Common myeloid progenitor, CD34-positive (primary cell): ENCODE data around the gene DCTN2.

Experiments
- CTCF ChIA-PET: fragments of 350-600 bp; sonication (Branson Sonifier 250); formaldehyde crosslinking; loops from one replicate; lab custom pipeline; 2021; ENCODE audit warnings: antibody characterized with exemption; lab: Charles Lee
- POLR2A ChIA-PET: fragments of 350-600 bp; sonication (Branson Sonifier 250); formaldehyde crosslinking; loops from one replicate; lab custom pipeline; 2021; ENCODE audit warnings: antibody characterized with exemption; lab: Charles Lee
- DNase-seq, 3 donors: peaks; one replicate each; pipeline versions ENCODE4 v3.0.0 to v3.0.0-alpha.2; 2013
- H3K27ac ChIP-seq, 2 experiments: 1 replicate in 1 of 2; 2 replicates in 1 of 2; pipeline ENCODE4 v1.7.0; 2013; ENCODE audit warnings: inconsistent platforms in 2 of 2, low read length in 2 of 2, mild to moderate bottlenecking in 2 of 2, low read depth in 1 of 2, moderate library complexity in 1 of 2; ENCODE audit not compliant: severe bottlenecking in 2 of 2, insufficient read depth in 1 of 2, poor library complexity in 1 of 2
- H3K27me3 ChIP-seq, 5 experiments: replicated peaks in 2 of 5; 1 replicate in 3 of 5; 2 replicates in 2 of 5; pipeline versions ENCODE4 v1.6.1 to v1.7.0; 2013; ENCODE audit warnings: low read length in 4 of 5, mild to moderate bottlenecking in 2 of 5, moderate library complexity in 2 of 5, inconsistent platforms in 1 of 5; ENCODE audit not compliant: insufficient read depth in 5 of 5, control insufficient read depth in 4 of 5
- H3K36me3 ChIP-seq, 4 experiments: 1 replicate in 2 of 4; 2 replicates in 2 of 4; pipeline versions ENCODE4 v1.6.1 to v1.7.0; 2013; ENCODE audit warnings: low read length in 3 of 4, control low read depth in 1 of 4, mild to moderate bottlenecking in 1 of 4; ENCODE audit not compliant: control insufficient read depth in 4 of 4, insufficient read depth in 4 of 4
- H3K4me1 ChIP-seq, 4 experiments: 1 replicate in 3 of 4; 2 replicates in 1 of 4; pipeline versions ENCODE4 v1.6.1 to v1.7.1; 2013; ENCODE audit warnings: low read length in 3 of 4, mild to moderate bottlenecking in 3 of 4, control low read depth in 1 of 4, inconsistent platforms in 1 of 4, moderate library complexity in 1 of 4; ENCODE audit not compliant: control insufficient read depth in 4 of 4, insufficient read depth in 4 of 4; ENCODE audit errors: control extremely low read depth in 1 of 4
- H3K4me3 ChIP-seq, 7 experiments: 1 replicate in 4 of 7; 2 replicates in 3 of 7; pipeline versions ENCODE4 v1.5.1 to v1.7.0; 2013; ENCODE audit warnings: mild to moderate bottlenecking in 7 of 7, low read length in 6 of 7, moderate library complexity in 6 of 7, inconsistent platforms in 2 of 7, low read depth in 2 of 7, control low read depth in 1 of 7; ENCODE audit not compliant: insufficient read depth in 4 of 7, control insufficient read depth in 1 of 7; ENCODE audit errors: extremely low read depth in 1 of 7
- H3K9me3 ChIP-seq, 5 experiments: 1 replicate in 4 of 5; 2 replicates in 1 of 5; pipeline versions ENCODE4 v1.6.1 to v1.7.1; 2013; ENCODE audit warnings: low read length in 4 of 5, mild to moderate bottlenecking in 2 of 5, inconsistent platforms in 1 of 5, low read depth in 1 of 5, moderate library complexity in 1 of 5; ENCODE audit not compliant: control insufficient read depth in 4 of 5, insufficient read depth in 2 of 5; ENCODE audit errors: control extremely low read depth in 1 of 5
- WGBS: methylation state at CpG from one replicate; pipeline ENCODE4 v1.1.5; 2013; ENCODE audit not compliant: insufficient coverage; 5-methylcytosine and 5-hydroxymethylcytosine counted together

Gene DCTN2

DNA sequence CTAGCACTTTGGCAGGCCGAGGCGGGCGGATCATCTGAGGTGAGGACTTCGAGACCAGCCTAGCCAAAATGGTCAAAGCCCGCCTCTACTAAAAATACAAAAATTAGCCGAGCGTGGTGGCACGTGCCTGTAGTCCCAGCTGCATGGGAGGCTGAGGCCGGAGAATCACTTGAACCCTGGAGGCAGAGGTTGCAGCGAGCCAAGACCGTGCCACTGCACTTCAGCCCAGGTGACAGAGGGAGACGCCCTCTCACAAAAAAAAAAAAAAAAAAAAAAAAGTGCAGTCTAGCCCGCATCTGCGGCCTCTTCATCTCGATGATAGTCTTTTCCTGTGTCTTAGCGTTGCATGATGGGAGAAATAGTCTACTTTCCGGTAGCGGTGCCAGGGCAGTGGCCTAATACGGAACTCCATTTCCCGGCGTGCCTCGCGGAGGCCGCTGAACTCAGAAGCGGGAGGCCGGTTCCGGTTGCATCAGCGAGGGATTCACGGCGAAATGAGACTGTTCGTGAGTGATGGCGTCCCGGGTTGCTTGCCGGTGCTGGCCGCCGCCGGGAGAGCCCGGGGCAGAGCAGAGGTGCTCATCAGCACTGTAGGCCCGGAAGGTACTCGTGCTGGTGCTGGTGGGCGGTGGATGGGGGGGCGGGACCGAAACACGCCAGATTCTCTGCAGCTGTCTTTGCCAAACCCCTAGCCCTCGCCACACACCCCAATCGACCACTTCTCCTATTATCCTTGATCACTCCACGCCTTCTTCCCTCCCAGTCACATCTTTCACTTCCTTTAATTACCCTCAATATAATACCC, 59.2 kb downstream of the DCTN2 start, which contains the start of gene MARS1:
Gene MARS1, plus strand, starts transcription at position 472 of the 805 bp plus-strand sequence. Its CDS starts 23 bp downstream, at position 495.
- WGBS, result 18% methylated on average over 29 of the region's 47 CpGs
- Histone ChIP-seq H3K36me3 (peaks cover 9 to 34% (median 21%) of the 10 kb centered on the region in 4 experiments), H3K27ac (peak within 1 kb of the TSS; percentile 92 to 97), H3K9me3 (no peaks in the 10 kb centered on the region), H3K4me1 (peaks cover 0 to 17% (median 14%) of the 10 kb centered on the region in 4 experiments), H3K4me3 (peak within 1 kb of the TSS; percentile 69 to 99 (median 93)), H3K27me3 (no peaks in the 10 kb centered on the region)
- CTCF ChIA-PET, result interaction anchor here (0.7 to 2.7 kb wide), 6 partner anchors 9 to 28 kb away, joined by 3 to 13 read pairs (median 6); no protein-coding TSS in a partner anchor
- POLR2A ChIA-PET, result interaction anchor here (0.6 to 1.6 kb wide), 3 partner anchors 11 to 29 kb away, joined by 3 to 8 read pairs (median 4); no protein-coding TSS in a partner anchor
- peak; percentile 96 to 98 (median 98) for DNase-seq

DNA sequence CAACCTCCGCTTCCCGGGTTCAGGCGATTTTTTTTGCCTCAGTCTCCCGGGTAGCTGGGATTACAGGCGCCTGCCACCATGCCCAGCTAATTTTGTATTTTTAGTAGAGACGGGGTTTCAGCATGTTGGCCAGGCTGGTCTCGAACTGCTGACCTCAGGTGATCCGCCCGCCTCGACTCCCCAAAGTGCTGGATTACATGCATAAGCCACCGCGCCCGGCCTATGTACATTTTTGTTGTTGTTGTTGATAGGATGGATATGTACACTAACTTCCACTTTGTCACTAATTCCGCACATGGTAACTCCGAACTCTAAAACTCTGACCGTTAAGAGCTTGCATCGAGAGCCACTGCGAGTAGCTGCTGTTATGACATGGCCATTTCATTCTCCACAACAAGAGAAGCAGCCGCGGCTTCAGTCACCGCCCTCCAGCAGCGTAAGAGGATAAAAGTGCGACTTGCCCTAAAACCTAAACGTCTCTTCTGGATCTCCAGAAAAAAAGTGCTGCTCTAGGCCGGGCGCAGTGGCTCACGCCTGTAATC, 59.9 kb downstream of the DCTN2 start:
- H3K27ac ChIP-seq, result peak overlapping the region in 1 of 2 experiments; percentile 34
- no peaks in the 10 kb centered on the region for H3K9me3 ChIP-seq
- ChIA-PET CTCF (interaction anchor here (0.7 to 2.7 kb wide), 7 partner anchors 8 to 29 kb away, joined by 3 to 13 read pairs (median 5); no protein-coding TSS in a partner anchor), POLR2A (interaction anchor here (0.6 kb wide), 1 partner anchor 15 kb away, joined by 4 read pairs; no protein-coding TSS in a partner anchor)
- H3K4me3 ChIP-seq, result no peak overlapping the region
- no peak for DNase-seq
- no peaks in the 10 kb centered on the region for H3K27me3 ChIP-seq
- WGBS, result 95% methylated on average over 20 of the region's 27 CpGs
- H3K4me1 ChIP-seq, result peaks cover 0 to 17% (median 14%) of the 10 kb centered on the region in 4 experiments
- H3K36me3 ChIP-seq, result peaks cover 7 to 28% (median 17%) of the 10 kb centered on the region in 4 experiments

DNA sequence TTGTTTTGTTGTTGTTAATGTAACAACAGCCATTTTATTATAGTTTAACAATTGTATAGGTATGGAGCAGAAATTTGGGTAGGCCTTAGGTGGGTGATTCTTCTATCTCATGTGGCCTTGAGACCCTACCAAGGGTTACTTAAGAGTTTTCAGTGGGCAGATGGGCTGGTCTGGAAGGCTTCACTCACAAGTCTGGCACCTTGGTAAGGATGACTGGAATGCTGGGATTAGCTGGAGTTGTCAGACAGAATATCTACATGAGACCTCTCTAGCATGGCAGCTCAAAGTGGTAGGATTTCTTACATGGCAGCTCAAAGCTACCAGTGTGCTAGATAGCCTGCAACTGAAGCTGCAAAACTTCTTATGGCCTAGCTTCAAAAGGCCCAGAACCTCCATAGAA, 61.3 kb downstream of the DCTN2 start:
- Histone ChIP-seq H3K4me1 (peaks cover 6 to 30% (median 26%) of the 10 kb centered on the region in 4 experiments), H3K36me3 (peaks cover 5 to 16% (median 11%) of the 10 kb centered on the region in 4 experiments), H3K9me3 (no peaks in the 10 kb centered on the region), H3K27me3 (no peaks in the 10 kb centered on the region), H3K4me3 (no peak overlapping the region), H3K27ac (no peak overlapping the region)
- POLR2A ChIA-PET, result no interaction called here
- CTCF ChIA-PET, result interaction anchor here (0.7 to 2.7 kb wide), 8 partner anchors 9 to 271 kb away, joined by 3 to 13 read pairs (median 5); no protein-coding TSS in a partner anchor
- no peak for DNase-seq

DNA sequence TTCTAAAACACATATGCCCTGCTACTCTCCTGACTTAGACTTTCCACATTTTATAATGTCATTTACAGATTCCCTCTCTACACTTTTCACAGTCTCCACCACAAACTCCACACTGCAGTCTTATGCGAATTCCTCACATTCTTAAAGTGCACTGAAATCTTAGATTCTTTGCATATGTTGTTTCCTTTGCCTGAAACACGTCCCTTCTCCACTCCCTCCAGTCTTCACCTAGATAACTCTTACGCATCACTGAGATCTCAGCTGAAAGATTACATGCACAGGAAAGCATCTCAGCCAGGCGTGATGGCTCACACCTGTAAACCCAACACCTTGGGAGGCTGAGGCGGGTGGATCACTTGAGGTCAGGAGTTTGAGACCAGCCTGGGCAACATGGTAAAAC, 63.5 kb downstream of the DCTN2 start:
- WGBS, result 91% methylated on average over 3 of the region's 5 CpGs
- H3K9me3 ChIP-seq, result no peaks in the 10 kb centered on the region
- H3K36me3 ChIP-seq, result no peaks in the 10 kb centered on the region
- ChIA-PET CTCF (interaction anchor here (1.0 to 16.7 kb wide), 3 partner anchors 12 to 30 kb away, joined by 3 to 184 read pairs (median 5); partner anchors contain the start of gene GLI1), POLR2A (interaction anchor here (0.6 kb wide), 1 partner anchor 8 kb away, joined by 3 read pairs; no protein-coding TSS in a partner anchor)
- DNase-seq, result no peak
- no peak overlapping the region for H3K4me3 ChIP-seq
- no peak overlapping the region for H3K27ac ChIP-seq
- H3K4me1 ChIP-seq, result peaks cover 20 to 43% (median 39%) of the 10 kb centered on the region in 4 experiments
- no peaks in the 10 kb centered on the region for H3K27me3 ChIP-seq

DNA sequence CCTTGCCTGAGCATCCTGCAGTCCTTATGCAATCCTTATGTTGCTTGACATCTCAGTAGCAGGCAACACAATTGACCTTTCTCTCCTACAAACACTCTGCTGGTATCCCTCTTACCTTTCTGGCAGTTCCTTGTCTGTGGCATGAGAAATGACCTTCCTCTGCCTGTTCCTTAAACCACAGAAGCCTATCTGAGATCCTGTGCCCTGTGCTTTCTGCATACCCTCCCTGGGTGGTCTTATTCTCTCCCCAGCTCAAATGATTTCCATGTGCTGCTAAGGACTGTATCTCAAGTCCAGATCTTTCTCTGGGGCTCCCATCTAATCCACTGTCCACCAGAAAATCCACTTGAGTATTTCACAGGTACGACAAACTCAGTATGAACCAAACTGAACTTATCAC, 65.3 kb downstream of the DCTN2 start:
- DNase-seq, result no peak
- POLR2A ChIA-PET, result interaction anchor here (3.0 kb wide), 1 partner anchor 34 kb away, joined by 19 read pairs; no protein-coding TSS in a partner anchor
- H3K9me3 ChIP-seq, result no peaks in the 10 kb centered on the region
- H3K27me3 ChIP-seq, result no peaks in the 10 kb centered on the region
- peaks cover 24 to 53% (median 49%) of the 10 kb centered on the region in 4 experiments for H3K4me1 ChIP-seq
- no CpG with 5 or more reads among the region's 1 CpG for WGBS
- H3K36me3 ChIP-seq, result no peaks in the 10 kb centered on the region
- peak overlapping the region; percentile 20 to 96 for H3K27ac ChIP-seq
- CTCF ChIA-PET, result interaction anchor here (1.7 to 16.7 kb wide), 3 partner anchors 9 to 20 kb away, joined by 6 to 184 read pairs (median 14); partner anchors contain the start of gene GLI1
- H3K4me3 ChIP-seq, result no peak overlapping the region
